Stimulated activated naive B cell treated with anti-CD40 and anti-IgM and Interleukin-4, amounts not matched to agents 10 μg/mL and 1 μg/mL and 100 μg/mL, for 72 hours (primary cell): ENCODE results near the gene PRKG1.

Experiments used
- ATAC-seq, 2 donors: fragments of 150-1000 bp; cut with Tn5 transposase; replicated peaks; 2 replicates each; pipeline ENCODE4 v1.10.0; 2021; ENCODE audit warnings: moderate library complexity in 1 of 2
- DNase-seq: peaks from one replicate; pipeline ENCODE4 v3.0.0; 2021
- H3K27ac Mint-ChIP-seq: one replicate; pipeline ENCODE4 v1.8.0; 2022; ENCODE audit warnings: mild to moderate bottlenecking, mixed read lengths
- H3K27me3 Mint-ChIP-seq, 2 donors: one replicate each; pipeline ENCODE4 v1.8.0; 2022; ENCODE audit warnings: mixed read lengths in 2 of 2
- H3K36me3 Mint-ChIP-seq, 2 donors: one replicate each; pipeline ENCODE4 v1.8.0; 2022; ENCODE audit warnings: mixed read lengths in 2 of 2, mild to moderate bottlenecking in 1 of 2
- H3K4me1 Mint-ChIP-seq, 2 donors: one replicate each; pipeline ENCODE4 v1.8.0; 2022; ENCODE audit warnings: mixed read lengths in 2 of 2, mild to moderate bottlenecking in 1 of 2
- H3K4me3 Mint-ChIP-seq, 2 donors: one replicate each; pipeline ENCODE4 v1.8.0; 2022; ENCODE audit warnings: mild to moderate bottlenecking in 2 of 2, mixed read lengths in 2 of 2, moderate library complexity in 1 of 2
- H3K9me3 Mint-ChIP-seq, 2 donors: one replicate each; pipeline ENCODE4 v1.8.0; 2022; ENCODE audit warnings: mixed read lengths in 2 of 2, mild to moderate bottlenecking in 1 of 2

Gene PRKG1

GRCh38 chr10:51074238-51075028 is at the start of gene PRKG1:
Gene PRKG1, plus strand, starts transcription at chr10:51074487.
- H3K4me3 Mint-ChIP-seq: peak within 1 kb of the TSS; percentile 81 to 87
- ATAC-seq: peak; percentile 64 to 65
- H3K4me1 Mint-ChIP-seq: peaks cover 12 to 15% of the 10 kb centered on the region in 2 donors
- no peak for DNase-seq
- peaks cover 41 to 48% of the 10 kb centered on the region in 2 donors for H3K27me3 Mint-ChIP-seq
- H3K9me3 Mint-ChIP-seq: no peaks in the 10 kb centered on the region
- H3K36me3 Mint-ChIP-seq: peaks cover 0 to 1% of the 10 kb centered on the region in 2 donors
- no peak within 1 kb of the TSS for H3K27ac Mint-ChIP-seq

GRCh38 chr10:51028420-51028819 is 45.9 kb upstream of the PRKG1 start:
- ATAC-seq (no peak), DNase-seq (no peak)
- Mint-ChIP-seq H3K27me3 (peaks cover 0 to 4% of the 10 kb centered on the region in 2 donors), H3K4me1 (no peaks in the 10 kb centered on the region), H3K36me3 (no peaks in the 10 kb centered on the region), H3K9me3 (no peaks in the 10 kb centered on the region), H3K4me3 (no peak overlapping the region), H3K27ac (no peak overlapping the region)

- no peak overlapping the region for H3K27ac Mint-ChIP-seq
- ATAC-seq: no peak
- DNase-seq: no peak
These were observed 45.1 kb upstream of the PRKG1 start for GRCh38 chr10:51029172-51029641.

GRCh38 chr10:51030480-51030879 is 43.8 kb upstream of the PRKG1 start:
- no peak for ATAC-seq
- no peak for DNase-seq
- H3K27me3 Mint-ChIP-seq: peaks cover 0 to 4% of the 10 kb centered on the region in 2 donors
- H3K9me3 Mint-ChIP-seq: no peaks in the 10 kb centered on the region
- H3K27ac Mint-ChIP-seq: no peak overlapping the region
- H3K4me3 Mint-ChIP-seq: no peak overlapping the region
- no peaks in the 10 kb centered on the region for H3K36me3 Mint-ChIP-seq
- no peaks in the 10 kb centered on the region for H3K4me1 Mint-ChIP-seq

More at GRCh38 chr10:51029172-51029641, 45.1 kb upstream of the PRKG1 start:
- Mint-ChIP-seq H3K9me3 (no peaks in the 10 kb centered on the region), H3K27me3 (peaks cover 0 to 4% of the 10 kb centered on the region in 2 donors), H3K4me3 (no peak overlapping the region), H3K36me3 (no peaks in the 10 kb centered on the region), H3K4me1 (no peaks in the 10 kb centered on the region)

- no peak for ATAC-seq
- H3K4me3 Mint-ChIP-seq: no peak overlapping the region
- no peaks in the 10 kb centered on the region for H3K4me1 Mint-ChIP-seq
- no peak overlapping the region for H3K27ac Mint-ChIP-seq
- H3K36me3 Mint-ChIP-seq: no peaks in the 10 kb centered on the region
- peaks cover 4 to 6% of the 10 kb centered on the region in 2 donors for H3K27me3 Mint-ChIP-seq
- no peak for DNase-seq
- H3K9me3 Mint-ChIP-seq: no peaks in the 10 kb centered on the region
These were observed 42.3 kb upstream of the PRKG1 start for GRCh38 chr10:51031950-51032349.

- DNase-seq (no peak), ATAC-seq (no peak)
- Mint-ChIP-seq H3K27me3 (peaks cover 4 to 6% of the 10 kb centered on the region in 2 donors), H3K4me3 (no peak overlapping the region), H3K27ac (no peak overlapping the region), H3K36me3 (no peaks in the 10 kb centered on the region), H3K9me3 (no peaks in the 10 kb centered on the region), H3K4me1 (no peaks in the 10 kb centered on the region)
These were observed 39.5 kb upstream of the PRKG1 start for GRCh38 chr10:51034769-51035168.

GRCh38 chr10:51035344-51035743 is 38.9 kb upstream of the PRKG1 start:
- H3K4me3 Mint-ChIP-seq: no peak overlapping the region
- H3K36me3 Mint-ChIP-seq: no peaks in the 10 kb centered on the region
- H3K27ac Mint-ChIP-seq: no peak overlapping the region
- no peaks in the 10 kb centered on the region for H3K4me1 Mint-ChIP-seq
- ATAC-seq: no peak
- H3K9me3 Mint-ChIP-seq: no peaks in the 10 kb centered on the region
- H3K27me3 Mint-ChIP-seq: peaks cover 4 to 6% of the 10 kb centered on the region in 2 donors
- no peak for DNase-seq

- Mint-ChIP-seq H3K4me3 (no peak overlapping the region), H3K9me3 (no peaks in the 10 kb centered on the region), H3K36me3 (no peaks in the 10 kb centered on the region), H3K4me1 (no peaks in the 10 kb centered on the region), H3K27me3 (peaks cover 0 to 6% of the 10 kb centered on the region in 2 donors), H3K27ac (no peak overlapping the region)
- ATAC-seq (no peak), DNase-seq (no peak)
These were observed 28.4 kb upstream of the PRKG1 start for GRCh38 chr10:51045871-51046270.

- no peak for ATAC-seq
- no peak overlapping the region for H3K4me3 Mint-ChIP-seq
- peaks cover 0 to 6% of the 10 kb centered on the region in 2 donors for H3K27me3 Mint-ChIP-seq
- DNase-seq: no peak
- H3K27ac Mint-ChIP-seq: no peak overlapping the region
- H3K36me3 Mint-ChIP-seq: no peaks in the 10 kb centered on the region
- H3K9me3 Mint-ChIP-seq: no peaks in the 10 kb centered on the region
- no peaks in the 10 kb centered on the region for H3K4me1 Mint-ChIP-seq
These were observed 27.6 kb upstream of the PRKG1 start for GRCh38 chr10:51046654-51047053.

- Mint-ChIP-seq H3K9me3 (no peaks in the 10 kb centered on the region), H3K27me3 (peaks cover 0 to 6% of the 10 kb centered on the region in 2 donors), H3K4me1 (no peaks in the 10 kb centered on the region), H3K36me3 (no peaks in the 10 kb centered on the region), H3K27ac (no peak overlapping the region), H3K4me3 (no peak overlapping the region)
- ATAC-seq: no peak
- DNase-seq: no peak
These were observed 26.4 kb upstream of the PRKG1 start for GRCh38 chr10:51047857-51048256.

- Mint-ChIP-seq H3K36me3 (no peaks in the 10 kb centered on the region), H3K27ac (no peak overlapping the region), H3K9me3 (no peaks in the 10 kb centered on the region), H3K4me3 (no peak overlapping the region), H3K27me3 (peaks cover 0 to 6% of the 10 kb centered on the region in 2 donors), H3K4me1 (no peaks in the 10 kb centered on the region)
- ATAC-seq (no peak), DNase-seq (no peak)
These were observed 25.5 kb upstream of the PRKG1 start for GRCh38 chr10:51048792-51049191.

GRCh38 chr10:51052163-51052562 is 22.1 kb upstream of the PRKG1 start:
- no peaks in the 10 kb centered on the region for H3K4me1 Mint-ChIP-seq
- no peaks in the 10 kb centered on the region for H3K36me3 Mint-ChIP-seq
- no peak overlapping the region for H3K27ac Mint-ChIP-seq
- H3K4me3 Mint-ChIP-seq: no peak overlapping the region
- H3K9me3 Mint-ChIP-seq: no peaks in the 10 kb centered on the region
- ATAC-seq (no peak), DNase-seq (no peak)
- peaks cover 4 to 12% of the 10 kb centered on the region in 2 donors for H3K27me3 Mint-ChIP-seq

GRCh38 chr10:51057925-51058324 is 16.4 kb upstream of the PRKG1 start:
- Mint-ChIP-seq H3K4me1 (no peaks in the 10 kb centered on the region), H3K36me3 (no peaks in the 10 kb centered on the region), H3K9me3 (peaks cover 0 to 4% of the 10 kb centered on the region in 2 donors), H3K4me3 (no peak overlapping the region), H3K27me3 (peaks cover 4 to 10% of the 10 kb centered on the region in 2 donors), H3K27ac (no peak overlapping the region)
- ATAC-seq (no peak), DNase-seq (no peak)

- ATAC-seq (no peak), DNase-seq (no peak)
- no peak overlapping the region for H3K27ac Mint-ChIP-seq
- H3K27me3 Mint-ChIP-seq: peaks cover 0 to 5% of the 10 kb centered on the region in 2 donors
- no peaks in the 10 kb centered on the region for H3K36me3 Mint-ChIP-seq
- H3K9me3 Mint-ChIP-seq: peaks cover 0 to 4% of the 10 kb centered on the region in 2 donors
- no peaks in the 10 kb centered on the region for H3K4me1 Mint-ChIP-seq
- no peak overlapping the region for H3K4me3 Mint-ChIP-seq
These were observed 11.1 kb upstream of the PRKG1 start for GRCh38 chr10:51063166-51063565.
